ENCODE measurements around the gene DNAJC18. TPM values are rescaled to one million over a fixed set of nuclear protein-coding genes. Genes with fewer than 3 reads are reported as not detected.

DNAJC18 gene
- total RNA-seq, 1 experiment from 2014 or later, result 12.5 TPM

DNA sequence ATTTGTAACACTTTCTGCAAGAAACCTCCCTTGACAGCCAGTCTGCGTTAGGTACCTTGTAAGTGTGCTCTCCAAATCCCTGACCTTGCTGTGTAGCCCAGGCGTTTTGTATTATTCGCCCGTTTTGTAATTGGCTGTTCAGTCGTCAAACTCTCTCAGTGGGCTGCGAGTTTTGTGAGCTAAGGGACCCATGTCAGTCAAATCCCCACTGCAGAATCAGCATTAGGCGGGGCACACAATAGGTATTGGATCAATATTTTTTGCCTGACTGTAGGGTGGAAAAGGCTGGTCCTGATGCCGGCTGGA is 665 bp downstream of the DNAJC18 start:
- POLR2A ChIA-PET, result interaction anchor here (0.6 to 1.4 kb wide), 5 partner anchors 8 to 1225 kb away, joined by 3 to 8 read pairs (median 4); no protein-coding TSS in a partner anchor
- H3K9me3 Mint-ChIP-seq (ENCODE audit: unreplicated experiment), result no peaks in the 10 kb centered on the region
- Histone ChIP-seq H3K4me3 (ENCODE audit: low read depth, low read length) (peak overlapping the region; percentile 94), H3K4me1 (peaks cover 22% of the 10 kb centered on the region), H3K9me3 (no peaks in the 10 kb centered on the region), H3K36me3 (ENCODE audit: control insufficient read depth, insufficient read depth, low read length) (no peaks in the 10 kb centered on the region), H3K27me3 (replicated peaks; ENCODE audit: control insufficient read depth, insufficient read depth, low read length) (no peaks in the 10 kb centered on the region)
- DNase-seq, result no peak
- H3K36me3 Mint-ChIP-seq (ENCODE audit: insufficient read depth, unreplicated experiment), result peaks cover 6% of the 10 kb centered on the region
- H3K4me3 Mint-ChIP-seq (ENCODE audit: unreplicated experiment), result peak overlapping the region; percentile 99
- intact Hi-C loops (cut with micrococcal nuclease; ENCODE audit: unreplicated experiment), result loop anchor here (1.0 to 5.0 kb wide), 4 partner anchors 20 to 124 kb away; partner anchors contain the start of genes SPATA24 and UBE2D2
- no TSS peak for BruUV-seq (replicated peaks)
- peak overlapping the region; percentile 96 for H3K27ac Mint-ChIP-seq (ENCODE audit: unreplicated experiment)
- peaks cover 21% of the 10 kb centered on the region for H3K4me1 Mint-ChIP-seq (ENCODE audit: low read depth, unreplicated experiment)
- CTCF ChIA-PET, result interaction anchor here (0.5 to 1.4 kb wide), 2 partner anchors 8 to 136 kb away, joined by 3 to 4 read pairs; no protein-coding TSS in a partner anchor
- no peaks in the 10 kb centered on the region for H3K27me3 Mint-ChIP-seq (ENCODE audit: insufficient read depth, unreplicated experiment)
- TF ChIP-seq, protein P1, sequence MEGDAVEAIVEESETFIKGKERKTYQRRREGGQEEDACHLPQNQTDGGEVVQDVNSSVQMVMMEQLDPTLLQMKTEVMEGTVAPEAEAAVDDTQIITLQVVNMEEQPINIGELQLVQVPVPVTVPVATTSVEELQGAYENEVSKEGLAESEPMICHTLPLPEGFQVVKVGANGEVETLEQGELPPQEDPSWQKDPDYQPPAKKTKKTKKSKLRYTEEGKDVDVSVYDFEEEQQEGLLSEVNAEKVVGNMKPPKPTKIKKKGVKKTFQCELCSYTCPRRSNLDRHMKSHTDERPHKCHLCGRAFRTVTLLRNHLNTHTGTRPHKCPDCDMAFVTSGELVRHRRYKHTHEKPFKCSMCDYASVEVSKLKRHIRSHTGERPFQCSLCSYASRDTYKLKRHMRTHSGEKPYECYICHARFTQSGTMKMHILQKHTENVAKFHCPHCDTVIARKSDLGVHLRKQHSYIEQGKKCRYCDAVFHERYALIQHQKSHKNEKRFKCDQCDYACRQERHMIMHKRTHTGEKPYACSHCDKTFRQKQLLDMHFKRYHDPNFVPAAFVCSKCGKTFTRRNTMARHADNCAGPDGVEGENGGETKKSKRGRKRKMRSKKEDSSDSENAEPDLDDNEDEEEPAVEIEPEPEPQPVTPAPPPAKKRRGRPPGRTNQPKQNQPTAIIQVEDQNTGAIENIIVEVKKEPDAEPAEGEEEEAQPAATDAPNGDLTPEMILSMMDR (IDR thresholded peaks at IDR 0.05; ENCODE audit: insufficient read depth in 1 of 2, low read depth in 1 of 2, low read length in 1 of 2, severe bottlenecking in 1 of 2, unreplicated experiment in 1 of 2), result no peak

DNA sequence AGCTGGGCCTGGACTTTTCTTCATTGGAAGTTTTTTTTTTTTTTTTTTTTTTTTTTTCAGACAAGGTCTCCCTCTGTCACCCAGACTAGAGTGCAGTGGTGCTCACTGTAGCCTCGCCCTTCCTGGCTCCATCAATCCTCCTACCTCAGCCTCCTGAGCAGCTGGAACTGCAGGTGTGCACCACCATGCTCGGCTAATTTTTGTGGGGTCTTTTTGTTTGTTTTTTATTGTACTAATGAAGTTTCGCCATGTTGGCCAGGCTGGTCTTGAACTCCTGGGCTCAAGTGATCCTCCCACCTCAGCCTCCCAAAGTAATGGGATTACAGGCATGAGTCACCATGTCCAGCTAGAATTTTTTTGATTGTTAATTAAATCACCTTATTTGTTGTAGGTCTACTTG is 3.6 kb downstream of the DNAJC18 start:
- BruUV-seq (replicated peaks), result no TSS peak
- Mint-ChIP-seq H3K4me1 (ENCODE audit: low read depth, unreplicated experiment) (peaks cover 27% of the 10 kb centered on the region), H3K27ac (ENCODE audit: unreplicated experiment) (no peak overlapping the region), H3K27me3 (ENCODE audit: insufficient read depth, unreplicated experiment) (no peaks in the 10 kb centered on the region), H3K36me3 (ENCODE audit: insufficient read depth, unreplicated experiment) (peaks cover 6% of the 10 kb centered on the region), H3K9me3 (ENCODE audit: unreplicated experiment) (no peaks in the 10 kb centered on the region), H3K4me3 (ENCODE audit: unreplicated experiment) (no peak overlapping the region)
- POLR2A ChIA-PET, result no interaction called here
- CTCF ChIA-PET, result no interaction called here
- Histone ChIP-seq H3K36me3 (ENCODE audit: control insufficient read depth, insufficient read depth, low read length) (no peaks in the 10 kb centered on the region), H3K4me1 (peaks cover 35% of the 10 kb centered on the region), H3K4me3 (ENCODE audit: low read depth, low read length) (no peak overlapping the region), H3K9me3 (no peaks in the 10 kb centered on the region), H3K27me3 (replicated peaks; ENCODE audit: control insufficient read depth, insufficient read depth, low read length) (no peaks in the 10 kb centered on the region)
- no peak for DNase-seq
- intact Hi-C loops (cut with micrococcal nuclease; ENCODE audit: unreplicated experiment), result loop anchor here (5.0 kb wide), 1 partner anchor 127 kb away; the partner anchor contains the start of gene UBE2D2
- TF ChIP-seq, protein P1 (IDR thresholded peaks at IDR 0.05; ENCODE audit: insufficient read depth in 1 of 2, low read depth in 1 of 2, low read length in 1 of 2, severe bottlenecking in 1 of 2, unreplicated experiment in 1 of 2), result no peak

DNA sequence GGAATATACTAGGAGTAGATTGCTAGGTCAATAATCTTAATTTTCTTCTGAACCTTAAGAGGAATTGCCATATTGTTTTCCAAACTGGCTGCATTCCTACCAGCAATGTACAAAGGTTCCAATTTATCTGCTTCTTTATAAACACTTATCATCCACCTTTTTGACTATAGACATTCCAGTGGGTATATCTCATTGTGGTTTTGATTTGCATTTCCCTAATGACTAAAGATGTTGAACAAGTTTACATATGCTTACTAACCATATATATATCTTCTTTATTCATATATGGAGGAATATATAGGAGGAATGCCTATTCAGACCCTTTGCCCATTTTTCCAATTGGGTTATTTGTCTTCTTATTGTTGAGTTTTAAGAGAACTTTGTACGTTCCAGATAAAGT is 7.6 kb downstream of the DNAJC18 start:
- no peaks in the 10 kb centered on the region for H3K9me3 Mint-ChIP-seq (ENCODE audit: unreplicated experiment)
- H3K4me3 Mint-ChIP-seq (ENCODE audit: unreplicated experiment), result no peak overlapping the region
- peaks cover 15% of the 10 kb centered on the region for H3K4me1 ChIP-seq
- H3K27me3 ChIP-seq (replicated peaks; ENCODE audit: control insufficient read depth, insufficient read depth, low read length), result no peaks in the 10 kb centered on the region
- TF ChIP-seq, protein P1 (IDR thresholded peaks at IDR 0.05; ENCODE audit: insufficient read depth in 1 of 2, low read depth in 1 of 2, low read length in 1 of 2, severe bottlenecking in 1 of 2, unreplicated experiment in 1 of 2), result no peak
- peaks cover 6% of the 10 kb centered on the region for H3K4me1 Mint-ChIP-seq (ENCODE audit: low read depth, unreplicated experiment)
- POLR2A ChIA-PET, result no interaction called here
- BruUV-seq (replicated peaks), result no TSS peak
- no peaks in the 10 kb centered on the region for H3K36me3 Mint-ChIP-seq (ENCODE audit: insufficient read depth, unreplicated experiment)
- intact Hi-C loops (cut with micrococcal nuclease; ENCODE audit: unreplicated experiment), result no loop called here
- no peaks in the 10 kb centered on the region for H3K27me3 Mint-ChIP-seq (ENCODE audit: insufficient read depth, unreplicated experiment)
- no peaks in the 10 kb centered on the region for H3K36me3 ChIP-seq (ENCODE audit: control insufficient read depth, insufficient read depth, low read length)
- no peak overlapping the region for H3K27ac Mint-ChIP-seq (ENCODE audit: unreplicated experiment)
- no peaks in the 10 kb centered on the region for H3K9me3 ChIP-seq
- no peak overlapping the region for H3K4me3 ChIP-seq (ENCODE audit: low read depth, low read length)
- CTCF ChIA-PET, result no interaction called here
- no peak for DNase-seq

Measured in Caco-2 (cell line).